Posterior vena cava (tissue), 2 donors: Measurements from ENCODE around the gene CNN3. TPM values are rescaled to one million over a fixed set of nuclear protein-coding genes. Genes with fewer than 3 reads are reported as not detected.

Source experiments
- DNase-seq: peaks from one replicate; pipeline ENCODE4 v3.0.0-alpha.2; 2020; ENCODE audit warnings: low spot score
- intact Hi-C, 2 donors: fragments of 100-400 bp; cut with DNase I; formaldehyde crosslinking; loops; one replicate each; pipeline versions ENCODE4 v1.14.1 to v1.14.2; 2022 to 2023
- total RNA-seq, 2 donors: library from RNA; stranded (reverse); fragmentation: NEBNext Ultra II Directional; extraction: Animal tissue kit (Norgen Biotek cat#: 25700); gene quantifications; one replicate each; pipeline ENCODE4 v1.2.1, GENCODE V29; 2021
- donor health status: DM: yes; HTN: yes; CAD: no.
- donor health status: DM: yes; HTN: yes; CAD: no.

Gene CNN3
- total RNA-seq, 2 donors from 2014 or later: 385 to 542 TPM

DNA sequence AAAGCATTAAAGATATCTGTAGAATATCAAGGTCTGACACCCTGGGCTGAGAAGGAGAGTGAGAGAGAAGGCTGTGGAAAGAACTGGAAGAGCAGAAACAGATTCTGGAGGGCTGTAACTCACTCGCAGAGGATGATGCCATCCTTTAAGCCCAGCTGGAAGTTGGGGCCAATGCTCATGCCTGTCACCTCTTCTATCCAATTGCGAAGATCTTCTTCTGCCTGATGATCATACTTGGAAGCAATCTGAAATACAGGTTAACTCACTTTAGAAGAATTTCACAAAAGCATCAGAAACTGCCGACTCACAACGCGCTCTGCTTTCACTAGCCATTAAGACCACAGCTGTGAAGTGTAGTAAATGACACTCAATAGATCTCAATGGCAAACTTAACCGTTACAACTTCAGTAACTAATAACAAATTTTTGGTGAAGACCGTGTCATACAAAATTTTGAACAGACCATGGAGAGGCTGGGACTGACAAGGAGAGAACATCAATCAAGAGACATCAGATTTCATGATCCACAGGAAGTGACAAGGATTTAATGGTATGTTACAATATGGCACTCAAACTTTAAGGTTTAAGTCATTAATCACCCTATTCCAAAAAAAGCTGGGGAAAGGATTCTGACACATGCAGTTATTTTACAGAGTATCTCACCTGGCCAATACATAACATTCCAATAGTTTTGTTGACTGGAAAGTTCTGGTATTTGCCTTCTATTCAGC is 23.5 kb downstream of the CNN3 start:
- intact Hi-C loops: no loop called here
- no peak for DNase-seq

DNA sequence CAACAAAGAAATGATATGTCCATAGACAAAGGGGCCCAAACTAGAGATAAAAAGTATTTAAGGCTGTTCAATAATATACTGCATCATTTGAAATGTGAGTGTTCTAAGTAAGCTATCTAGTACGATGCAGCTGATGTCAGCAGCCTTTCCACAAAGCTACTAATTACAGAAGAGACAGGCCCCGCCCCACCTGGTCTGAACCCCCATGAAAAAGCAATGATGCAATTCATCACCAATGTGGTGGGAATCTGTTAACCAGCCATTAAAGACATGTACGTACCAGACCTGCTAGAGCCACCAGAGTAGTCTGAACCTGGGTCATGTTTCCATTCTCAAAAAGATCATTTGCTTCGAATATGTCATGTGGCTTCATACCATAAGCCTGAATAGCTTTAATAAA is 25.1 kb downstream of the CNN3 start:
- intact Hi-C loops: no loop called here
- DNase-seq: no peak

DNA sequence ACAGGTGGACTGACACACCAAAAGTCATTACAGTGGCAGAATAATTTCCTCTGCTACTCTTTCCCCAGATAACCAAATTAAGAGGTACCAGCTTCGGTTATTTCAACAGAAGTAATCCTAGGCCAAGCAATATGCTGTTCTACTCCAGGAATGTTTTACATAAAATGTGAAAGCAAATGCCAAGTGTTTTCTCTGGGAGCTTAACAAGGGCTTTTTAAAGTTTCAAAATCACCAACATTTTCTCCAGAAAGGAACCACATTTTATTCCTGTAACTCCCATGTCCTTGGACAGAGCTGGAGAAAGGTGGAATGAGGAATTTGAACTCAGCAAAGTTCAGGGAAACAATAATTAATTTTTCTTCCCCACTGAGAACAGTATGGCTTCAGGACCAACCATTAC is 27.2 kb downstream of the CNN3 start:
- intact Hi-C loops: no loop called here
- no peak for DNase-seq

DNA sequence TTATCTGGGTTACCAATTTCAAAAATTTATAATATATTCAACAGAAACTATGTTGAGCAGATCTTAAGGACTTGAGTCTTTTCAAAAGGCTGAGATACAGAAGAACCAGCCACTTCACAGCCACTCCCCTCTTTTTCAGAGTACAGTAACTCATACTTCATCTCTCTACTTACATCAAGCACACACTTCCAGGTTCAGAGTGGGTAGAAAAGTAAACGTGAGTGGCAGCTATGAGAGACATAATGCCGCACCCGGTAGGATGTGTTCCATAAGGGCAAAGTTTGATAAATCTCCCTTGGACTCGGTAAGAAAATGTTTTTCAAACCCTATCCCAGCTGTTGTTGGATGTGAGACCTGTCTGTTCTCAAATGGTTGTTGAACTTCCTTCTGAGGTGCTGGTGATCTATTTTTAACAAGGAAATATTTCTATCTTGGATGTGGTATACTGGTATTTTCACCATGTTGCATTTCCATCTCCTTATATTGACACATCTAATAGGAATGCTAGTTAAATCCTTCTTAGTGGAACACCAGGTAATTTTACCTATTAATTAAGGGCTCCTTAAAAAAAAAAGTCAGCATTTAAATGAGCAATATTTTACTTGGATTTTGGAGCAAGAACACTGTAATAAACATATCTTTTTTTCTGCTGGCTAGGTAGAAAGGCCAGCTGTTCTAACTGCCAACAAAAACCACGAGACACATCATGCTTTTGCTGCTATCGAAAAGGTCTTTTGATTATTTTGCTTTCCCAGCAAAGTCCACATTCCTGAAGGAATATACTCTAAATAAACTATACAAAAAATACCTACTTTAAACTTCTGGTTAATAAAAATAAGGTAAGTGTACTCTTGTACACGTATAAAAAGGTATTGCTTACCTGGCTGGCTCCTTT is 28.2 kb downstream of the CNN3 start:
- intact Hi-C loops: no loop called here
- DNase-seq: no peak

DNA sequence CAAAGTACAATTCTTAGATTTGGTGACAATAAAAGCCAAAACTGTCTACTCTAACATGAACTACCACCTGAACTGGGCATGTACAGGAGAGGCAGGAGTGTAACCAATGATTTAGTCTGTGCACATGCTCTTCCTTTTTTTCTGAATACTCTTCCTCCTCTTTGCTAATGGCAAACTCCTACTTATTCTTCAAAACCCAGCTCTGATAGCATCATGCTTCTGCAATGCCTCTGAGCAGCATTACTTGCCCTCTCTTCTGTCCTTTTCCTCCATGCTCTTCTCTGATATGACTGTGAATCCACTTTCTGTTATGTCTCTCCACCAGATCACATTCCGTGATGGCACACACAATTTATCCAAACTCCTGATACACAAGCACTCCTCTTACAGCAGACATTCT is 31.4 kb downstream of the CNN3 start:
- DNase-seq: no peak
- intact Hi-C loops: no loop called here

DNA sequence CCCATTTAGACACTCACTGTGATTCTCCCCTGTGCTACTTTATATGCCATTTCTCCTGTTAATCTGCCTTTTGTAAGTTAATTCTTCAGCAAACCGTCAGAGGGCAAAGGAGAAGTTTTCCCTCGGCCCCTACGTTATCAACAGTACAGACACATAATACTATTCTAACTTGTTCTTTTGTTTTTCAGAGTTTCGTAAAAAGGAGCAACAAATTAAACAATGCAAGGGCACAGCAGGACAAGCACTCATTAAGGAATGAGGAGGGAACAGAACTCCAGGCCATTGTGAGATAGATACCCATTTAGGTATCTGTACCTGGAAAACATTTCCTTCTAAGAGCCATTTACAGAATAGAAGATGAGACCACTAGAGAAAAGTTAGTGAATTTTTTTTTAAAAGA is 32.3 kb downstream of the CNN3 start:
- DNase-seq: no peak
- intact Hi-C loops: no loop called here

DNA sequence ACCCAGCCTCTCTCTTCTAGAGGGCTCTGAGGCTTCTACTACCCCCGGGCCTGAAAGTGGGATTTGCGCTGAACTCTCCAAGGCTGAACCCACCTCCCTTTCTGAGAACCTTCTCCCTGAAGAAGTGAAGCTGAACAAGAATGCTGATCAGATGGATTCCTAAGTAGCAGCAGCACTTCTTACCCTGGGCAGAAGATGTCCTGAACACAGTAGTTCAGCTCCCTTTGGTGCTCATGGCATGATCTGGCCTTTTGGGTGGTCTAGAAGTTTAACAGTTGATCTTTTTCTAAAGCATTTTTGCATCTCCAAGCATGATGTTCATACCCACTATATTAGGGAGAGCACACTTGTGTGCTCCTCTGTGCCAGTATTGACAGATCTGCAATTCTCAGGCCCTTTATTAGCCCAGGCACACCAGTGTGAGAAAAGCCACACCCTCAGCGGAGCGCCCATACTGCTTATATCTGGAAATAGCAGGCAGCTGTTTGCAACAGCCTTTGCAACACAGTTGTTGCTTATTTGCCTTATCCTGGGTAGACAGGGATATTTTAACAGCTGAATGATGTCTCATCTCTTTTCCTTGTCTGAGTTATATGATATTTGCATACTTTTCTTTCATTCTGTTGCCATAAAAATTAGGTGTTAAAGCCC is 34.2 kb downstream of the CNN3 start:
- DNase-seq: no peak
- intact Hi-C loops: no loop called here

DNA sequence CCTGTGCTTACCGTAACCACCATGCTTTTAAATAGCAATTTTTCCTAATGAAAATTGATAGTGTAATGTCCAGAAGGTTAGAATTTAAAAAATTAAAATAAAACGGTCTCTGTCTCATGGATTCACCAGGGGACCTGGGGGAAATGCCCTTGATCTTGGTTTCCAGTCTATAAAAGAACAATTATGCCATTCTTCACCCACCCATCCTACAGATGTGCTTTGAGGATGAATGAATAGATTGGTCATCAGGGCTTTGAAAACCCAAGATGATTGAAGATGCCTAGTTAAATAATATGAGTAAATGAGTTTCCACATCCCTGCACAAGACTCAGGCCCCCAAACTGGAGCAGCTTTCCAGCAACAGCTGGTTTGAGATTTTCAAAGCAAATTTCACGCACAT is 38.7 kb downstream of the CNN3 start:
- no peak for DNase-seq
- intact Hi-C loops: no loop called here

DNA sequence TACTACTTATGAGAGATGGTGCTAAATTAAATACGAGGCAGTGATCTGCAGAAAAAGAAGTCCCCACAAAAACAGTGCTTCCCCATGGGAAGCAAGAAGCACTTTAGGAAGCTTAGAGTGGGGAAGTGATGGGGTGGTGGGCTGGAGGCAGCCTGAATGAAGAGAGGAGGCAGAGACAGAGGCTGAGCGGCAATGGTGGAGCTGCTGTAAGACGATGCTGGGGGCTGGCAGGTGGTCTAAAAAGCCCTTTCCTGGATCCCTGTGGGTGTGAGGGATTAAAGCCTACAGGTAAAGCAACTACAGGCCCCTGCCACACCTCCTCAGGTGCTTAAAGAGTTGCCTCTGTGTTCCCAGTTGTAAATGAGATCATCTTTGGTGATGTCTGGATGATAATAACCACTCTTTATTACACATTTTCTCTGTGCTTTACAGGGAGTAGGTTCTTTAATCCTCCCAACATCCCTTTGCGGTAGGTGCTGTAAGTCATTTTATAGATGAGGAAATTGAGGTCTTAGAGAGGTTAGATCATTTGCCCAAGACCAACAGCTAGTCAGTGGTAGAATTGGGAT is 39.2 kb downstream of the CNN3 start:
- intact Hi-C loops: no loop called here
- DNase-seq: no peak

DNA sequence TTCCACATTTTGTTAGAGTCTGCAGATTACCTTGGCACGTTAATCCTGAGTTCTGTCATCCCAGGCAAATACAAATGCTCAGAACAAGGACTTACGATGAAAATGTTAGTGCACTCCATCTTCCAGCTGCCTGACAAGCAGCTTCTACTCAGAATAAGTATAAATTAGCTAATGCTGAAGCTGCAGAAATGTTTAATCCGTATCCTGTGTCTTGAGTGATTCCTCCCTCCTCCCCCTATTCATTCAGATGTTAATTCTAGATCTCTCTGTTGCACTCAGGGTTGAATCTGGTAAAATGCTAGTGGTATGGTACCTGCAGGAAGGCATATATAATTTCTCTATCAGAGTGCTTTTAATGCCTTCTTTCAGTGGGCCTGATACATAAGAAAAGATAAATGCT is 39.8 kb downstream of the CNN3 start:
- intact Hi-C loops: no loop called here
- no peak for DNase-seq

DNA sequence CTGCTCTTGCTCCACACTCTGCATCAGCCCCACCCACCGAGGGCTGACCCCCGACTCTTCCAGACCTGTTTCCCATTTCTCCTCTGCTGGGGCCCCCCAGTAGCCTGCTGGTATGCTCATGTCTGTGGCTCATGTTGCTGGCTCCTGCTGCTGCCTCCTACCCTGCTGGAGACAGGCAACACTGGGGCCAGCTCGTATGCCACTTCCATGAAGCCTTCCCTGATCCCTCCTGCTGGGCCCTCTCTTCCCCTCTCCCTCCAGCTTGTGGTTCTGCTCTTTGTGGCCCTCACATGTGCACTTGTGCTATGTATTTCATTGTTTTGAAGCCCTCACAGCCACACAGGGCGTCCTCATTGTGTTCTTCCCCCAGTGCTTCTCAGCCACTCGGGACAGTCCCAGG is 40.5 kb downstream of the CNN3 start:
- no peak for DNase-seq
- intact Hi-C loops: no loop called here

DNA sequence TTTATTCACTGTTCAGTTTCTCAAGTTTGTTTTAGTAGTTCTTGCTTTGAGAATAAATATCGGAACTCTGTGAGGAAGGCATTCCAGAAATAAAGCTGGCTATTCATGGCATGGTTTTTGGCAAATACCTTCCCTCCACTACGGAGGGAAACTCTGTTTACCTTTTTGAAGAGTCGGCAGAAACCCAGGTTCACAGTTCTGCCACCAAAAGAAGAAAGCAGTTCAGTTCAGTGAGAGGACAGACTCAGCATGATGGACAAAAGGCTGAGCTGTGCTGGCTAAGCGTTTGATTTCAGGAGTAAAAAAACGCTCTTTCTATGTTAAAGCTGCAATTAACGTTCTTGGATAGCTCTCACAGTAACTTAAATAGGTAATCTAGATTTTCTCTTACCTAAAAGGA is 42.4 kb downstream of the CNN3 start:
- no peak for DNase-seq
- intact Hi-C loops: no loop called here

DNA sequence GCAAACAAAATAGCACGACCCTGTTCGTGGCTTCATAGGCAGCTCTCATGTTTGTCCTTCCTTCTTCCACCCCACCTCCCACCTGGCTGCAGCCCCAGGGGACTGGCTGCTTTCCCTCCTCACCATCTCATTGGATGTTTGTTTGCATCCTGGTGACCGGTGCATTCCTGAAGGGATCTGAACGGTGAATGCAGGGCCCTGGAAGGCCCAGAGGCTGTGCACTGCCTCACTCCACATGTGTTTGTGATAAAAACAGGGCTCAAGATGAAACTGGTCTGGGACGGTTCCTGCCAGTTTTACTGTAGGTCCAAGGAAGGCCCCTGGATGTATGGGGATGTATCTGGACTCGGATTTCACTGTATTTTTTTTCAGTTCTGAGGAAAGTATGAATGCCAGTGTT is 42.8 kb downstream of the CNN3 start:
- DNase-seq: no peak
- intact Hi-C loops: no loop called here

DNA sequence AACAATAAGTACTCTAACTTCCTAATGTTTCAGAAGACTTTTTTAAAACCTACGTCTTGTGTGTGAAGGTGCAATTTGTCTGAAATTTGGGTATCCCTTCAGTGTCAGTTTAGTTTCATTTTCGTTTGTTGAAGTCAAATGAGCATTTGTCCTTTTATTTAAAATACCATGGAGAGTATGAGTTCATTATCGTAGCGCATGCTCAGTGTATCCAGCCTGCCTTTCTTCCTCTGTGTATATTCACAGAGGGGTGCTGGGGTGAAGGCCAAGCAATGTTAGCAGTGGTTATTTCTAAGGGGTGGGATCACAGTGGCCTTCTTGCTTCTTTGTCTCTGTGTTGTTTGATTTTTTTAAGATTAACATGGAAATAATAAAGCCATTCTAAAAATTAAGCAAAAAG is 43.2 kb downstream of the CNN3 start:
- DNase-seq: no peak
- intact Hi-C loops: no loop called here

DNA sequence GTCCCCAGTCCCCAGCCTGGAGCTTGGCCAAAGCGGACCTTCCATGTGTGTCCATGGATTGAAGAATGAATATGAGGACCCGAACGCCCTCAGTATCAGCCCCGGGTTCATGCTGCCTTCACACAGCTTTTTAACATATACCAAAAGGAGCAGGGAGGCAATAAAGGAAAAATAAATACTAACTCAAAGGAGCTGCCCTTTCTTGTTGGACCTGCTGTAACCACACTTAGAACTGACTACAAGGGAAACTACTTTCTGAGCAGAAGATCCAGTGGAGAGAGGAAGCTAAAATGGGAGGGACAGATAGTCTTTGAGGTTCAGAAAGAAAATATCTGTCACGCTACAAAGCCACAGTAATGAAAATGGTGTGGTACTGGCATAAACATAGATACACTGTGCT is 48.6 kb downstream of the CNN3 start:
- DNase-seq: no peak
- intact Hi-C loops: no loop called here

DNA sequence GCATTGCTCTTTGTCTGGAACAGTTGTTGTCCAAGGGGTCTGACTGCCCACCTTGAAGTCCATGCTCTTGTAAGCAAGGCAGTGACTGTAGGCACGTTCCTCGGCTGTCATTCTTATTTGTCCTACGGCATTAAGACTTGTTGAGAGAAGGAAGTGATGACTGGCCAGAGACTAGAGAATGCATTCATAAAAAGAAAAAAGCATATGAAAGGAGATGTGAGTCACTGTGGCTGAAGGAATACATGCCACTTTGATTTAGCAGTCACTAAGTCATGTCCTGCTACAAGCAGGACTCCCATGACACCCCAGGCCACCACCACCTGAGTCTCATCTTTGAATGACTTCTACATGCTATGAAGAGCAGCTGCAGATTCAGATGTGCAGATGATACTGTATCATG is 50.5 kb downstream of the CNN3 start:
- no peak for DNase-seq
- intact Hi-C loops: no loop called here

DNA sequence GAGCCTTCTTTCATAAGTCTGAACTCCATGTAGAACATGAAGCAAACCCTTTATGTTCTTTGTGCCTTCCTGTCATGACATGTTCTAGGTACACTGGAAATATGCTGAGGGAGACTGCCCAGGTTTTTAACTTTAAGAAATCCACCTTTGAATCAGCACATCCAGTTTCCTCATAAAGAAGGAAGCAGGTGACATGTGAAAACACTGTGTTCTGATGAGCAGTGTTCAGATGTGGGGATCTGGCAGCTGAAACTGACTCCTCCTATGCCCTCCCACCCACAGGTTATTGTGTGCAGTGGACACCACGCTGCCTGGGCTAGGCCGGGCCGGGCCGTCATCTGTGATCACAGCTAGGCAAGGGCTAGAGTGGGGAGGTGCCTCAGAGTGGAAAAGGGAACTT is 51.1 kb downstream of the CNN3 start:
- intact Hi-C loops: no loop called here
- no peak for DNase-seq

DNA sequence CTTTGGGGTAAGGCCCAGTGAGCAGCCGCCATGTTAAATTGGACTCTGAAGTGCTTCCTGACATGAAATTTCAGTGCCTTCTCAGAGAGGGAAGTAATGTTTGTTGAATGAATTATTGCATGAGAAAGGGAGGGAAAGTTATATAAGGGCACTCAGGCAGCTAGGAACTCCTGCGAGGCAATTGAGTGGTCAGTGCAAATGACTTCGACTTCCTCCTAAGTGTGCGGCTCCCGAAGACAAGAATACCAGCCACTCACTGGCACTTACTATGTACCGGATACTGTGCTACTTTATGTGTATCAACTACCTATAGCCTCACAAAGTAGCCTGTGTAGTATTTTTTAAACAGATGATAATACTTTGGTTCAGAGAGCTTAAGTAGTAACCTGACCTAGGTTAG is 52.5 kb downstream of the CNN3 start:
- intact Hi-C loops: no loop called here
- no peak for DNase-seq

DNA sequence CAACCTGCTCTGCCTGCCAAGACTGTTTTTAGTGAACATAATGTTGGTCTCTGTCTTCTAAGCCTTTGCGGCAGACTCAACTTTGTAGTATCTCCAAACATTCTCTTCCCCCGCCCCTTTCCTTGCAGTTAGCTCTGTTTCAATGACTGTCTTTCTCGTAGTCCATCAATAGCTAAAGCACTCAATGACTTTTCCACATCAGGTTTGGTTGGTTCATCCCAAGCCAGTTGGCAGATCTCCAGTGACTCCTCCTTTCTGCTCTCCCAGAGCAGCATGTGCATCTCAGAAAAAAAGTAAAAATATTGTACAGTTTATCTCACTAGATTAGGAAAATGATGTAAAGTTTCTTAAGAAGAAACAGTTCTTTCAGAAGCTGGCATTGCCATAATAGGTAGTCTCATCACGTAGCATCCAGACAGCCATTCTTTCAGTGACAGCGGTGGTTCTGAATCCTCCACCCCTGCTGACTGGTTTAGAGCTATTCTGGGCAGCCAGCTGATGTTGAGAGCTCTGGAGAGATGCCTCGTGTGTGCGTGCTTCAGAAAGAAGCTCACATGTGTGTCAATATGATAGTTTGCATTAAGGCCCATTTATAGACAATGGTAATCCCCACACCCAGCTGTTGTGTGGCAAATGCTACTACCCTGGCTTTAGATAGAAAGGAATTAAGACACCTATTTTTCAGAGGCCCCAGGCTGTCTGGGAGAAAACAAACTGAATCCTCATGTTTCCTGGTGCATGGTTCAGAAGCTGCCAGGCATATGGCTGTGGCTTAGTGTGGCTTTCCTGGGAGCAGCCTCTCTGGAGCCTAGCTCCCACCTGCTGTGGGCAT is 53.2 kb downstream of the CNN3 start:
- no peak for DNase-seq
- intact Hi-C loops: no loop called here
